ENCODE results near the gene OSBP. TPM values are rescaled to one million over a fixed set of nuclear protein-coding genes. Genes with fewer than 3 reads are reported as not detected.

The OSBP gene
- total RNA-seq, 4 donors from 2014 or later, result 37.2 to 71.5 (median 49.6) TPM

GRCh38 chr11:59584294-59584693 is 31.3 kb downstream of the OSBP start:
- WGBS, result 96% methylated on average over 2 of the region's 2 CpGs
- H3K36me3 ChIP-seq, result peaks cover 72% of the 10 kb centered on the region

GRCh38 chr11:59582006-59582405 is 33.6 kb downstream of the OSBP start:
- DNase-seq (ENCODE audit: low spot score in 2 of 2), result no peak
- Histone ChIP-seq H3K4me1 (no peaks in the 10 kb centered on the region), H3K36me3 (peaks cover 69% of the 10 kb centered on the region), H3K9me3 (no peaks in the 10 kb centered on the region), H3K27ac (no peak overlapping the region), H3K4me3 (no peak overlapping the region), H3K27me3 (no peaks in the 10 kb centered on the region)
- WGBS, result 97% methylated on average over 1 of the region's 1 CpG
- TF ChIP-seq CTCF (IDR thresholded peaks at IDR 0.05) (no peak), EP300 (IDR thresholded peaks at IDR 0.05) (no peak), POLR2AphosphoS5 (IDR thresholded peaks at IDR 0.05) (no peak), POLR2A (IDR thresholded peaks at IDR 0.05) (no peak)

More at GRCh38 chr11:59584294-59584693, 31.3 kb downstream of the OSBP start:
- Histone ChIP-seq H3K27ac (no peak overlapping the region), H3K27me3 (no peaks in the 10 kb centered on the region), H3K9me3 (no peaks in the 10 kb centered on the region), H3K4me1 (no peaks in the 10 kb centered on the region), H3K4me3 (no peak overlapping the region)
- TF ChIP-seq POLR2A (IDR thresholded peaks at IDR 0.05), result no peak
- no peak for TF ChIP-seq EP300 (IDR thresholded peaks at IDR 0.05)
- TF ChIP-seq POLR2AphosphoS5 (IDR thresholded peaks at IDR 0.05), result no peak
- no peak for TF ChIP-seq CTCF (IDR thresholded peaks at IDR 0.05)
- no peak for DNase-seq (ENCODE audit: low spot score in 2 of 2)

- no peaks in the 10 kb centered on the region for H3K9me3 ChIP-seq
- H3K4me3 ChIP-seq, result no peak overlapping the region
- WGBS, result 100% methylated on average over 1 of the region's 1 CpG
- TF ChIP-seq POLR2A (IDR thresholded peaks at IDR 0.05), result no peak
- DNase-seq (ENCODE audit: low spot score in 2 of 2), result no peak
- H3K36me3 ChIP-seq, result peaks cover 77% of the 10 kb centered on the region
- H3K4me1 ChIP-seq, result peaks cover 4% of the 10 kb centered on the region
- no peak overlapping the region for H3K27ac ChIP-seq
- no peaks in the 10 kb centered on the region for H3K27me3 ChIP-seq
Measured at GRCh38 chr11:59578369-59578768, 37.2 kb downstream of the OSBP start.

GRCh38 chr11:59575505-59575904 is 40.1 kb downstream of the OSBP start:
- H3K4me1 ChIP-seq, result peaks cover 5% of the 10 kb centered on the region
- no peak overlapping the region for H3K4me3 ChIP-seq
- no peak overlapping the region for H3K27ac ChIP-seq
- no peaks in the 10 kb centered on the region for H3K27me3 ChIP-seq
- peaks cover 57% of the 10 kb centered on the region for H3K36me3 ChIP-seq
- WGBS, result 96% methylated on average over 1 of the region's 1 CpG
- DNase-seq (ENCODE audit: low spot score in 2 of 2), result no peak
- H3K9me3 ChIP-seq, result no peaks in the 10 kb centered on the region
- TF ChIP-seq EP300 (IDR thresholded peaks at IDR 0.05) (no peak), POLR2A (IDR thresholded peaks at IDR 0.05) (no peak), CTCF (IDR thresholded peaks at IDR 0.05) (no peak), POLR2AphosphoS5 (IDR thresholded peaks at IDR 0.05) (no peak)

GRCh38 chr11:59574932-59575502 is 40.6 kb downstream of the OSBP start:
- Histone ChIP-seq H3K9me3 (no peaks in the 10 kb centered on the region), H3K27ac (no peak overlapping the region), H3K4me1 (peaks cover 5% of the 10 kb centered on the region), H3K4me3 (no peak overlapping the region), H3K27me3 (no peaks in the 10 kb centered on the region), H3K36me3 (peaks cover 52% of the 10 kb centered on the region)
- TF ChIP-seq POLR2AphosphoS5 (IDR thresholded peaks at IDR 0.05) (no peak), CTCF (IDR thresholded peaks at IDR 0.05) (no peak), POLR2A (IDR thresholded peaks at IDR 0.05) (no peak), EP300 (IDR thresholded peaks at IDR 0.05) (no peak)
- 81% methylated on average over 5 of the region's 5 CpGs for WGBS
- no peak for DNase-seq (ENCODE audit: low spot score in 2 of 2)

GRCh38 chr11:59574467-59574866 is 41.1 kb downstream of the OSBP start:
- no peak overlapping the region for H3K27ac ChIP-seq
- peaks cover 5% of the 10 kb centered on the region for H3K4me1 ChIP-seq
- no peak for TF ChIP-seq EP300 (IDR thresholded peaks at IDR 0.05)
- no peak for TF ChIP-seq POLR2AphosphoS5 (IDR thresholded peaks at IDR 0.05)
- no peak for TF ChIP-seq POLR2A (IDR thresholded peaks at IDR 0.05)
- no peak for TF ChIP-seq CTCF (IDR thresholded peaks at IDR 0.05)
- no peak for DNase-seq (ENCODE audit: low spot score in 2 of 2)
- H3K4me3 ChIP-seq, result no peak overlapping the region
- no peaks in the 10 kb centered on the region for H3K9me3 ChIP-seq
- peaks cover 46% of the 10 kb centered on the region for H3K36me3 ChIP-seq
- no peaks in the 10 kb centered on the region for H3K27me3 ChIP-seq
- 62% methylated on average over 2 of the region's 2 CpGs for WGBS
